ENCODE results near the gene ZNF654. TPM values are rescaled to one million over a fixed set of nuclear protein-coding genes. Genes with fewer than 3 reads are reported as not detected.

Gene ZNF654
- total RNA-seq, 1 donor from 2014 or later, result 21.6 TPM

Other genes with a start within 250 kb of the ZNF654 start
- 68.9 TPM for gene CGGBP1, start 250 bp upstream of the ZNF654 start, total RNA-seq
- 17.6 TPM for gene C3orf38, start 90.7 kb downstream of the ZNF654 start, total RNA-seq

Measured in mucosa of gallbladder (tissue), 1 donor.